WTC11 (cell line): Measurements from ENCODE around the gene C9.

Experiments
- CBFB ChIP-seq: sonication (generic); formaldehyde crosslinking; IDR thresholded peaks from 2 replicates; pipeline ENCODE4 v1.8.1; 2022; ENCODE audit warnings: mild to moderate bottlenecking, low read depth, missing genetic modification reagents
- CTCF ChIP-seq: fragments of 200-600 bp; IDR thresholded peaks from 2 replicates; pipeline ENCODE4 v1.8.0; 2022; ENCODE audit warnings: antibody characterized with exemption
- PREB ChIP-seq: sonication (generic); formaldehyde crosslinking; IDR thresholded peaks from 2 replicates; pipeline ENCODE4 v1.8.1; 2022; ENCODE audit warnings: mild to moderate bottlenecking, missing genetic modification reagents, moderate library complexity, borderline replicate concordance
- ZNF138 ChIP-seq: sonication (generic); formaldehyde crosslinking; conservative IDR thresholded peaks from 2 replicates; pipeline ENCODE4 v1.8.1; 2022; ENCODE audit warnings: mild to moderate bottlenecking, moderate library complexity, missing genetic modification reagents
- ZNF512 ChIP-seq: sonication (generic); formaldehyde crosslinking; IDR thresholded peaks from 2 replicates; pipeline ENCODE4 v1.8.1; 2022; ENCODE audit warnings: missing genetic modification reagents, borderline replicate concordance

DNA sequence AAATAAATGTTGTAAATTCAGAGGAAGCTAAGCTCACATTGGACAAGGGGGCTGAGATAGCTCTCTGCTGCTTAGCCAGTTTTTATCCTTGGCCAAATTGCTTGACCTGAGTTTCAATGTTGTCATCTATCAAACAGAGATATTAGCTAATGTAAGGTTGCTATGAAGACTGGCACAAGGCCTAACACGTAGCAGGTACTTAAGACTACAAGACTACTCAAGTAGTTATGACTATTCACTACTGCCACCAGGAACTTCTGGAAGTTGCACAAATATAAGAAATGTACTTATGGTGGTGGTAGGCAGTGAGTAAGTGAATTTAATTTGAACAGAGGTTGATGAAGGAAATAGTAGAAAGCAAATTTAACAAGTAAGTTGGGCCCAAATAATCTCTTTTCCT, 127.6 kb downstream of the C9 start:
- TF ChIP-seq CTCF (no peak), ZNF138 (CRISPR knock-in tag) (no peak), CBFB (CRISPR knock-in tag) (no peak), ZNF512 (no peak), PREB (CRISPR knock-in tag) (no peak)
